ENCODE data around the gene ADAMTS17.

GRCh38 chr15:100008258-100008657 lies 333.5 kb downstream of the ADAMTS17 start:
- TF ChIP-seq, protein P1, sequence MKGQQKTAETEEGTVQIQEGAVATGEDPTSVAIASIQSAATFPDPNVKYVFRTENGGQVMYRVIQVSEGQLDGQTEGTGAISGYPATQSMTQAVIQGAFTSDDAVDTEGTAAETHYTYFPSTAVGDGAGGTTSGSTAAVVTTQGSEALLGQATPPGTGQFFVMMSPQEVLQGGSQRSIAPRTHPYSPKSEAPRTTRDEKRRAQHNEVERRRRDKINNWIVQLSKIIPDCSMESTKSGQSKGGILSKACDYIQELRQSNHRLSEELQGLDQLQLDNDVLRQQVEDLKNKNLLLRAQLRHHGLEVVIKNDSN (IDR thresholded peaks at IDR 0.05) = no peak
- no peak for TF ChIP-seq CREB1 (IDR thresholded peaks at IDR 0.05; ENCODE audit: low read depth)

Data from Ishikawa (cell line).